ENCODE data around the gene GALNS. TPM values are rescaled to one million over a fixed set of nuclear protein-coding genes. Genes with fewer than 3 reads are reported as not detected.
"Not testable (repeated sequence)": the region's sequence is repeated elsewhere in the genome, so short reads cannot be mapped to it uniquely, and the experiment has no call there.

GALNS gene
- polyA plus RNA-seq, 1 donor from 2014 or later, result 19.4 TPM

DNA sequence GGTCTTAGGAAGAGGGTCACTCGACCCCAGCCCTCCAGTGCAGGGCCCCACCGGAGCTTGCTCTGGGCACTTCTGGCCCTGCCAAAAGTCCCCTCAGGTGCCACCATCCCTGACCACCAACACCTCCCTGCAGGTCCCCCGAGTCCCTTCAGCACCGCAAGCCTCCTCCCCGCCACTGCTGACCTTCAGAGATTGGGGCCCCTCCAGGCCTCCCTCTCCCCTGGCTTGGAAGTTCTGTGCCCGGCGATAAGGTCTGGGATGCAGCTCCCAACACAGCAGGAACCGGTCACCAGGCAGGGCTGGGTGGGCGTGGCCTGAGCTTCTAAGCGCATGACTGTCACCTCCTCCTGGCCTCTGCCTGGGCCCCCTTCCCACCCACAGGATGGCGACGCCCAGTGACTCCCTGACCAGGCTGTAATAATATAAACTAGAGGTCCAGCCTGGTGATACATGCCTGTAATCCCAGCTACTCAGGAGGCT is 82.9 kb downstream of the GALNS start:
- TF ChIP-seq SMC3 (conservative IDR thresholded peaks at IDR 0.05; ENCODE audit: poor library complexity) (no peak), POLR2AphosphoS5 (IDR thresholded peaks at IDR 0.05) (no peak)
- H3K79me2 ChIP-seq (replicated peaks; ENCODE audit: insufficient read depth, low read length), result no peaks in the 10 kb centered on the region
- no peaks in the 10 kb centered on the region for H4K20me1 ChIP-seq (ENCODE audit: insufficient read depth)
- H3K27ac ChIP-seq (ENCODE audit: low read length), result no peak overlapping the region
- H3K36me3 ChIP-seq (ENCODE audit: insufficient read depth, low read length), result no peaks in the 10 kb centered on the region
- H2AFZ ChIP-seq (ENCODE audit: low read depth, low read length), result no peak overlapping the region
- no peaks in the 10 kb centered on the region for H3K27me3 ChIP-seq (ENCODE audit: insufficient read depth, low read depth, low read length)
- H3F3A ChIP-seq (ENCODE audit: insufficient read depth, low read length, poor library complexity, severe bottlenecking), result no peaks in the 10 kb centered on the region
- H3K9ac ChIP-seq (ENCODE audit: low read length), result no peak overlapping the region
- H3K4me3 ChIP-seq (ENCODE audit: low read length), result no peak overlapping the region
- H3K9me3 ChIP-seq (ENCODE audit: low read length), result no peaks in the 10 kb centered on the region
- H3K4me2 ChIP-seq (ENCODE audit: low read length), result no peak overlapping the region
- H3K9me2 ChIP-seq (ENCODE audit: insufficient read depth, low read length), result no peaks in the 10 kb centered on the region

DNA sequence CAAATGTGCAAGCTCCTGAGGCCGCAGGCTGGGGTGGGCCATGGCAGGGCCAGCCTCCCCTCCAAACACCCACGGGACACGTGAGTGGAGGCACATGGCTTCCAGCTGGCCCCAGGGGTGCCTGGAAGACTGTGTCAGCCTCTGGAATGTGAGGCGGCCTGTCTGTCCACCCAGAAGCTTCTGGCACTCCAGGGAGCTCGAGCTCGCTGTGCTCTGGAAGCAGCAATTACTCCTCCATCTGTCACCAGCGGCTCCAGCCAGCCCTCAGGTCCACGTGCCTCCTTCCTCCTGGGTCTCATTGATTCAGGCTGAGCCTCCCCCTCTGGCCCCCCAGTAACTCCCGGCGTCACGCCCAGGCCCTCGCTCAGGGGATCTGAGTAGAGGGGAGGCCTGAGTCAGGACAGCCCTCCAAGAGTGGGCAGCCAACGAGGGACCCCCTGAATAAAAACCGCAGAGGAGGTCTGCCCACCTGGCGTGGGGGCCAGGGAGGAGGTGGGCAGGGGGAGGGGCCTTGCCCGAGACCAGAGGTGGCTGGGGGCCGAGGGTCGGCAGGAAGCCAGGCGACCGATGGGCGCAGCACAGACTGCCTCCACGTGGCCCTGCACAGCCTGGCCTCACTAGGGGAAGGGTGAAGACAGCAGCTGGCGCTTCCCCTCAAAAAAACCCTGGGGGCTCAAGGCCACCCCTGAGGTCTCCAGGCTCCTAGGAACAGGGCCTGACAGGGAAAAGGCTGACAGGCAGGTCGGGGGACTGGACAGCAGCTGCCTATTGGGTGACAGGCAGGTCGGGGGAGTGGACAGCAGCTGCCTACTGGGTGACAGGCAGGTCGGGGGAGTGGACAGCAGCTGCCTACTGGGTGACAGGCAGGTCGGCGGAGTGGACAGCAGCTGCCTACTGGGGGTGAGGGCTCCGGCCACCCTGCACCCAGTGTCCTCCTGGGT is 83.6 kb downstream of the GALNS start:
- Histone ChIP-seq H3K9ac (ENCODE audit: low read length) (no peak overlapping the region), H3K79me2 (replicated peaks; ENCODE audit: insufficient read depth, low read length) (no peaks in the 10 kb centered on the region), H2AFZ (ENCODE audit: low read depth, low read length) (no peak overlapping the region), H3K27me3 (ENCODE audit: insufficient read depth, low read depth, low read length) (no peaks in the 10 kb centered on the region), H3K36me3 (ENCODE audit: insufficient read depth, low read length) (no peaks in the 10 kb centered on the region), H3K9me3 (ENCODE audit: low read length) (no peaks in the 10 kb centered on the region), H3K9me2 (ENCODE audit: insufficient read depth, low read length) (no peaks in the 10 kb centered on the region), H3K4me2 (ENCODE audit: low read length) (no peak overlapping the region), H4K20me1 (ENCODE audit: insufficient read depth) (no peaks in the 10 kb centered on the region), H3K27ac (ENCODE audit: low read length) (no peak overlapping the region), H3K4me3 (ENCODE audit: low read length) (no peak overlapping the region), H3F3A (ENCODE audit: insufficient read depth, low read length, poor library complexity, severe bottlenecking) (no peaks in the 10 kb centered on the region)
- TF ChIP-seq EP300 (conservative IDR thresholded peaks at IDR 0.05; ENCODE audit: poor library complexity, severe bottlenecking) (no peak), MXI1 (conservative IDR thresholded peaks at IDR 0.05; ENCODE audit: poor library complexity, severe bottlenecking) (no peak)

DNA sequence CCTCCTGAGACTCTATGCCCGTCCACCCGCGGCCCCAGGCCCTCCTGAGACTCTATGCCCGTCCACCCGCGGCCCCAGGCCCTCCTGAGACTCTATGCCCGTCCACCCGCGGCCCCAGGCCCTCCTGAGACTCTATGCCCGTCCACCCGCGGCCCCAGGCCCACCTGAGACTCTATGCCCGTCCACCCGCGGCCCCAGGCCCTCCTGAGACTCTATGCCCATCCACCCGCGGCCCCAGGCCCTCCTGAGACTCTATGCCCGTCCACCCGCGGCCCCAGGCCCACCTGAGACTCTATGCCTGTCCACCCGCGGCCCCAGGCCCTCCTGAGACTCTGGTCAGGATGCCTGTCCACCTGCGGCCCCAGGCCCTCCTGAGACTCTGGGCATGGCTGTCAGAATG is 85.0 kb downstream of the GALNS start:
- H3K9me3 ChIP-seq (ENCODE audit: low read length); H3K27me3 ChIP-seq (ENCODE audit: insufficient read depth, low read depth, low read length); H4K20me1 ChIP-seq (ENCODE audit: insufficient read depth); H3K4me3 ChIP-seq (ENCODE audit: low read length); H3K27ac ChIP-seq (ENCODE audit: low read length); H3K79me2 ChIP-seq (replicated peaks; ENCODE audit: insufficient read depth, low read length); H3K4me2 ChIP-seq (ENCODE audit: low read length); H2AFZ ChIP-seq (ENCODE audit: low read depth, low read length); H3K9ac ChIP-seq (ENCODE audit: low read length); H3K9me2 ChIP-seq (ENCODE audit: insufficient read depth, low read length); H3K36me3 ChIP-seq (ENCODE audit: insufficient read depth, low read length); H3F3A ChIP-seq (ENCODE audit: insufficient read depth, low read length, poor library complexity, severe bottlenecking): not testable (repeated sequence)

DNA sequence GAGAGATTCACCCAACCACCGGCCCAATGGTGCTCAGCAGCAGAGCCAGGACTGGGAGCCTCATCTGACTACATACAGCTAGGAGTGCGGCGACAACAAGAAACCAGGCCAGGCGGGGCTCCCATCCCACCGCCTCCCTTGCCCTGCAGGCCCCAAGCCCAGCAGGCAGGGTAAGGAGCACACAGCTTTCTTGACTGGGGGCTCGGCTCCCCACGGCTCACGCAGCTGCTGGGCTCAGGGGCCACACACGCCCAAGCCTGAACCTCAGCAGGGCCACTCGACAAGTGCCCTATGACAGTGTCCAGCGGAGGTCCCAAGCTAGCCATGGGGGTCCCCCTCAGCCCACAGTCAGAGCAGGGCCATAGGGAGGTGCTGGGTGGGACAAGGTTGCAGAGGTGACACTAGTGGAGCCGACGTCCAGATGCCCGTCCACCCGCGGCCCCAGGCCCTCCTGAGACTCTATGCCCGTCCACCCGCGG is 85.4 kb downstream of the GALNS start:
- Histone ChIP-seq H3K4me3 (ENCODE audit: low read length) (no peak overlapping the region), H3K9me2 (ENCODE audit: insufficient read depth, low read length) (no peaks in the 10 kb centered on the region), H3F3A (ENCODE audit: insufficient read depth, low read length, poor library complexity, severe bottlenecking) (no peaks in the 10 kb centered on the region), H3K9ac (ENCODE audit: low read length) (no peak overlapping the region), H3K4me2 (ENCODE audit: low read length) (no peak overlapping the region), H3K27me3 (ENCODE audit: insufficient read depth, low read depth, low read length) (no peaks in the 10 kb centered on the region), H3K79me2 (replicated peaks; ENCODE audit: insufficient read depth, low read length) (no peaks in the 10 kb centered on the region), H3K27ac (ENCODE audit: low read length) (no peak overlapping the region), H3K9me3 (ENCODE audit: low read length) (no peaks in the 10 kb centered on the region), H2AFZ (ENCODE audit: low read depth, low read length) (no peak overlapping the region), H4K20me1 (ENCODE audit: insufficient read depth) (no peaks in the 10 kb centered on the region), H3K36me3 (ENCODE audit: insufficient read depth, low read length) (no peaks in the 10 kb centered on the region)
- TF ChIP-seq REST (IDR thresholded peaks at IDR 0.05; ENCODE audit: borderline replicate concordance) (no peak), MXI1 (conservative IDR thresholded peaks at IDR 0.05; ENCODE audit: poor library complexity, severe bottlenecking) (no peak), SMC3 (conservative IDR thresholded peaks at IDR 0.05; ENCODE audit: poor library complexity) (no peak), TAF1 (IDR thresholded peaks at IDR 0.05; ENCODE audit: low read depth) (no peak), EP300 (conservative IDR thresholded peaks at IDR 0.05; ENCODE audit: poor library complexity, severe bottlenecking) (no peak), POLR2AphosphoS5 (IDR thresholded peaks at IDR 0.05) (no peak), EZH2 (IDR thresholded peaks at IDR 0.05; ENCODE audit: borderline replicate concordance, insufficient read depth, low read length, poor library complexity, severe bottlenecking) (no peak), RAD21 (conservative IDR thresholded peaks at IDR 0.05) (no peak)
- TF ChIP-seq, protein P1, sequence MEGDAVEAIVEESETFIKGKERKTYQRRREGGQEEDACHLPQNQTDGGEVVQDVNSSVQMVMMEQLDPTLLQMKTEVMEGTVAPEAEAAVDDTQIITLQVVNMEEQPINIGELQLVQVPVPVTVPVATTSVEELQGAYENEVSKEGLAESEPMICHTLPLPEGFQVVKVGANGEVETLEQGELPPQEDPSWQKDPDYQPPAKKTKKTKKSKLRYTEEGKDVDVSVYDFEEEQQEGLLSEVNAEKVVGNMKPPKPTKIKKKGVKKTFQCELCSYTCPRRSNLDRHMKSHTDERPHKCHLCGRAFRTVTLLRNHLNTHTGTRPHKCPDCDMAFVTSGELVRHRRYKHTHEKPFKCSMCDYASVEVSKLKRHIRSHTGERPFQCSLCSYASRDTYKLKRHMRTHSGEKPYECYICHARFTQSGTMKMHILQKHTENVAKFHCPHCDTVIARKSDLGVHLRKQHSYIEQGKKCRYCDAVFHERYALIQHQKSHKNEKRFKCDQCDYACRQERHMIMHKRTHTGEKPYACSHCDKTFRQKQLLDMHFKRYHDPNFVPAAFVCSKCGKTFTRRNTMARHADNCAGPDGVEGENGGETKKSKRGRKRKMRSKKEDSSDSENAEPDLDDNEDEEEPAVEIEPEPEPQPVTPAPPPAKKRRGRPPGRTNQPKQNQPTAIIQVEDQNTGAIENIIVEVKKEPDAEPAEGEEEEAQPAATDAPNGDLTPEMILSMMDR (IDR thresholded peaks at IDR 0.05; ENCODE audit: poor library complexity, severe bottlenecking), result no peak
